Panc1 (cell line): ENCODE measurements around the gene OTOGL.

Experiments
- TCF7L2 ChIP-seq: IDR thresholded peaks from 2 replicates; pipeline ENCODE4 v1.6.1; 2011; ENCODE audit warnings: mild to moderate bottlenecking, low read depth, low read length, inconsistent platforms
- TF ChIP-seq, protein P1 (sequence below): fragments of 450-650 bp; IDR thresholded peaks from 2 replicates; pipeline ENCODE4 v1.5.1; 2017; ENCODE audit warnings: mild to moderate bottlenecking

DNA sequence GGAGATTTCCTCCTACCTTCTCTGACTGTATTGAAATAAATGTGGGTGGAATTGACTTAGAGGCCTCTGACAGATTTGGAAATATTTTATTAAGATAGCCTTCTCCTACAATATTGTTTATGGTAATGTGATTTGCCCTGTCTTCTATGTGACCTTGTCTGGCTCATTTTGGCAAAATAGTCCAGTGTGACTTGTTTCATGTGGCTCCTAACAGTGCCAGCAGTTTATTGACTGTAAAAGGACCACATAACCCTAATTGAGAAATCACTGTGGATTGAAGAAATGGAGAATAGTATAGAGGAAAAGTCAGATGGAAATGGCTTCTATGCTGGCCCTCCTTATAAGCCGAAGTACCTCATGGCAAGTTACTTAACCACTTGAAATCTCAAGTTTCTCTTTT, 173.8 kb downstream of the OTOGL start:
- TF ChIP-seq, protein P1, sequence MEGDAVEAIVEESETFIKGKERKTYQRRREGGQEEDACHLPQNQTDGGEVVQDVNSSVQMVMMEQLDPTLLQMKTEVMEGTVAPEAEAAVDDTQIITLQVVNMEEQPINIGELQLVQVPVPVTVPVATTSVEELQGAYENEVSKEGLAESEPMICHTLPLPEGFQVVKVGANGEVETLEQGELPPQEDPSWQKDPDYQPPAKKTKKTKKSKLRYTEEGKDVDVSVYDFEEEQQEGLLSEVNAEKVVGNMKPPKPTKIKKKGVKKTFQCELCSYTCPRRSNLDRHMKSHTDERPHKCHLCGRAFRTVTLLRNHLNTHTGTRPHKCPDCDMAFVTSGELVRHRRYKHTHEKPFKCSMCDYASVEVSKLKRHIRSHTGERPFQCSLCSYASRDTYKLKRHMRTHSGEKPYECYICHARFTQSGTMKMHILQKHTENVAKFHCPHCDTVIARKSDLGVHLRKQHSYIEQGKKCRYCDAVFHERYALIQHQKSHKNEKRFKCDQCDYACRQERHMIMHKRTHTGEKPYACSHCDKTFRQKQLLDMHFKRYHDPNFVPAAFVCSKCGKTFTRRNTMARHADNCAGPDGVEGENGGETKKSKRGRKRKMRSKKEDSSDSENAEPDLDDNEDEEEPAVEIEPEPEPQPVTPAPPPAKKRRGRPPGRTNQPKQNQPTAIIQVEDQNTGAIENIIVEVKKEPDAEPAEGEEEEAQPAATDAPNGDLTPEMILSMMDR, result no peak
- no peak for TF ChIP-seq TCF7L2
